GM19025 (cell line): ENCODE data around the gene ITSN1.
"Not testable (repeated sequence)": the region's sequence is repeated elsewhere in the genome, so short reads cannot be mapped to it uniquely, and the experiment has no call there.

ENCODE experiments used
- ATAC-seq: cut with Tn5 transposase; IDR thresholded peaks from one replicate; pipeline ENCODE4 v1.9.1; 2021; ENCODE audit warnings: mild to moderate bottlenecking, low read depth, moderate library complexity; ENCODE audit not compliant: unreplicated experiment

The ITSN1 gene

GRCh38 chr21:33712022-33712803, 69.9 kb downstream of the ITSN1 start:
- no peak for ATAC-seq

DNA sequence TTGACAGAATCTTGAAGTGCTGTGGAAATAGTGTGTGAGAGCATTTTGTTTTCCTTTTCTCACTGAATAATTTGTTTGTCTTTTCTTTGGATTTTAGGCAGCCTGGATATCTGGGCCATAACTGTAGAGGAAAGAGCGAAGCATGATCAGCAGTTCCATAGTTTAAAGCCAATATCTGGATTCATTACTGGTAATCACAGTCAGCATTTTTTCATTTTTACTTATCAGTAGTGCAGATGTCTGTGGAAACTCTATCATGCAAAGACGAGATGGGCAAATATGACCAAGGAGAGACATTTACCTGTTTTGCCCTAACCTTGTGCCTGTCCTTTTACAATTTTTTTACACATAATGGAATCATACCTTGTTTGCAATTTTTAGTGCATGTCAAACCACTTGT, 78.8 kb downstream of the ITSN1 start:
- ATAC-seq: no peak

- not testable (repeated sequence) for ATAC-seq
Measured at GRCh38 chr21:33729139-33729538, 86.8 kb downstream of the ITSN1 start.

GRCh38 chr21:33729641-33730040, 87.3 kb downstream of the ITSN1 start:
- ATAC-seq: no peak

GRCh38 chr21:33731447-33731846, 89.1 kb downstream of the ITSN1 start:
- ATAC-seq: no peak

GRCh38 chr21:33732038-33732437, 89.7 kb downstream of the ITSN1 start:
- ATAC-seq: no peak

GRCh38 chr21:33733601-33734000, 91.3 kb downstream of the ITSN1 start:
- no peak for ATAC-seq

DNA sequence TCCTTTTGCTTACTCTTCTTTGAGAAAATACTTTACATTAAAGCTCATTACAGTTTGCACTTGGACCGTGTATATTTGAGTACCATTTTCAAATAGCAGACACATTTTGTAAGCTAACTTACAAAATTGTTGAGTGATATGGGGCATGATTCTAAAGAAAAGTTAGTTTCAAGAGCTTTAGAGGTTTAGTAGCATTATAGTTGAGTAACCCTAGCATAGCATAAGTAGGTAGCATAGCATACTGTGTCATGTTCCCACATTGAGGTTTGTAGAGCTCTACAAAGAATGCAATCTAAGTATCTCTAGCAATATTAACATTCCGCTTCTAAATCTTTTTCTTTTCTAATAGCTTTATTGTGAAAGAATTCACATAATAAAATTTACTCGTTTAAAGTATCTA, 92.0 kb downstream of the ITSN1 start:
- ATAC-seq: no peak

- no peak for ATAC-seq
Measured at GRCh38 chr21:33734818-33735217, 92.5 kb downstream of the ITSN1 start.

DNA sequence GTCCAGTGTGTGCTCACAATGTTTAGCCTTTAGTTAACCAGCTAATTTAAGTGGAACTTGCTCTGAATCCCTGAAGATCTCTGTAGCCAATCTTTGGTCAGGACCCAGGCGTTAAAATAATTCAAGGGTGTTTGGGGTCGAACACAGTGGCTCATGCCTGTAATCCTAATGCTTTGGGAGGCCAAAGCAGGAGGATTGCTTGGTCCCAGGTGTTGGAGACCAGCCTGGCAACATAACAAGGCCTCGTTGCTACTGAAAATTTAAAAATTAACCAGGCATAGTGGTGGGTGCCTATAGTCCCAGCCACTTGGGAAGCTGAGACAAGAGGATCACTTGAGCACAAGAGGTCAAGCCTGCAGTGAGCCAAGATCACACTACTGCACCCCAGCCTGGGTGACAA, 94.3 kb downstream of the ITSN1 start:
- no peak for ATAC-seq

GRCh38 chr21:33739701-33740100, 97.4 kb downstream of the ITSN1 start:
- ATAC-seq: no peak

- ATAC-seq: no peak
Measured at GRCh38 chr21:33747420-33747819, 105.1 kb downstream of the ITSN1 start.

GRCh38 chr21:33748903-33749302, 106.6 kb downstream of the ITSN1 start:
- no peak for ATAC-seq

DNA sequence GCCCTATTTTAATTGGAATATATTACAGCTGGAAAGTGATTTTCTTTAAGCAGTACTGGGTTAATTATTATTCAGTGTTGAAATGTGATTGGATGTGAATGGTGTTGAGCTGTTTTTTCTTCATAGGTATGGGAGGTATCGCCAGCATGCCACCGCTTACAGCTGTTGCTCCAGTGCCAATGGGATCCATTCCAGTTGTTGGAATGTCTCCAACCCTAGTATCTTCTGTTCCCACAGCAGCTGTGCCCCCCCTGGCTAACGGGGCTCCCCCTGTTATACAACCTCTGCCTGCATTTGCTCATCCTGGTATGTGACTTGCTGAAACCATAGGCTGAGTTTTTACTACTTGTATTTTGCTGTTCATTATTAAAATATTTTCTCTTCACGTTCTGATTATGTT, 107.7 kb downstream of the ITSN1 start:
- no peak for ATAC-seq

DNA sequence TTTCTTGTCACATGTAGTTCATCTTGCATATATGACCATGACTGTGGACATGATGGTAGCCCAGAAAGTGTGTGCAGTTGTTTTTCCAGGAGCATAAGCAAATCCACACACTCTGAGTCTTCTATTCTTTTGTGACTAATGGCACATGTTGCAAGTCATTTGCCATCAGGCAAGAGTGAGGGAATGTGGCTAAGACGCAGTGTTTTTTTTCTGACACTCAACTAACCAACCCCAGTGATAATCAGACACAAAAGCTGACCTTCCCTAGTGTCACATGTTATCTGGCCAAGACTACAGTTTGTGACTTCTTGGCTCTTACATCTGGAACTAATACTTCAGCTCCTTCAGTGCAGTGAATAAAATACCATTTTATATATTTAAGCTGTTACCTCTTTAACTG, 108.8 kb downstream of the ITSN1 start:
- ATAC-seq: no peak

DNA sequence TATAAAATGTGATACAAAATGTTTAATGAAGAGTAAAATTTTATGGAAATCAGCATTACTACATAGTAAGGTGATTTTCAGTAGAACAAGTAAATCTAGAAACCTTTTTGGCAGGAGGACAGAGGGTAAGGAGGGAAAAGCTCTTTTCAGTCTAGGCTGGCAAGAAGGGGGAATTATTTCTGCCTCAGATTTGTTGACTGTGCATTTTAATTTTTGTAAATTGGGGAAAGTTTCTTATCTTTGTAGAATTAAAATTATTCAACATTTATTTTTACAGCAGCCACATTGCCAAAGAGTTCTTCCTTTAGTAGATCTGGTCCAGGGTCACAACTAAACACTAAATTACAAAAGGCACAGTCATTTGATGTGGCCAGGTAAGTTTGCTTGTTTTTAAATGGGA, 109.2 kb downstream of the ITSN1 start:
- no peak for ATAC-seq

GRCh38 chr21:33752260-33752659, 110.0 kb downstream of the ITSN1 start:
- no peak for ATAC-seq

DNA sequence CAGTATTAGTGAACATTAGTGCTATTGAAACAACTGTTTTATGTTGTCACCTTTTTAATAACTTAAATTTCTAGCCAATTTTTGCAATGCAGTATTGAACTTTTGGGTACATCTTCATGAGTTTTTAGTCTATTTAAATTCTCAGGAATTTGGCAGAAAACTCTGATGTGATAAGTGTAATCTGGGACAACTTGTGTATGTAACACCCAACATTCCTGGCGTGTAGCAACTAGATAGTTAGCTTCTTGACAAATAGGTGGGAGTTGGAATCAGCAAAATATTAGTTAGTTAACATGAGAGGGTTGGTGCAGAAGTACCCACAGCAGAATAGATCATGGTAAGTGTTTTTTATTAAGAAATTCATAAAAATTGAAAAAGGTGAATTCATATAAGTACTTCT, 111.6 kb downstream of the ITSN1 start:
- ATAC-seq: no peak

DNA sequence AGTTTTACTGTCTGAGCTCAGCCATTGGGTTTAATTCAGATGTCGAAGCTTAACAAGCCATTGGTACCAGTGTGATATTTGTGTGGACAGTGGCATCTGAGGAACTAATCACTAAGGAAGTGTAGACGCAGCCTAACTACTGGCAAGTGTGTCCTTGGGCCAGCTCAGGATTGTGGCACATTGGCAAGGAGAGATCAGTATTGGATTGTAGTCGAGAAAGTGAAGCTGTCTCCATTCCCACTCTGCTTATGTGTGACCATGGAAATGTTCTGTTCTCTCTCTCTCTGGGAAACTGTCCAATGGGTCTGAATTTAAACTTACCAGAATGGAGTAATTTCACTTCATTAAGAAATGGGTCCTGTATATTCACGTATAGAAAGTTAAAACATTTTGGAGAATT, 112.2 kb downstream of the ITSN1 start:
- no peak for ATAC-seq

- ATAC-seq: no peak
Measured at GRCh38 chr21:33755354-33755753, 113.1 kb downstream of the ITSN1 start.

DNA sequence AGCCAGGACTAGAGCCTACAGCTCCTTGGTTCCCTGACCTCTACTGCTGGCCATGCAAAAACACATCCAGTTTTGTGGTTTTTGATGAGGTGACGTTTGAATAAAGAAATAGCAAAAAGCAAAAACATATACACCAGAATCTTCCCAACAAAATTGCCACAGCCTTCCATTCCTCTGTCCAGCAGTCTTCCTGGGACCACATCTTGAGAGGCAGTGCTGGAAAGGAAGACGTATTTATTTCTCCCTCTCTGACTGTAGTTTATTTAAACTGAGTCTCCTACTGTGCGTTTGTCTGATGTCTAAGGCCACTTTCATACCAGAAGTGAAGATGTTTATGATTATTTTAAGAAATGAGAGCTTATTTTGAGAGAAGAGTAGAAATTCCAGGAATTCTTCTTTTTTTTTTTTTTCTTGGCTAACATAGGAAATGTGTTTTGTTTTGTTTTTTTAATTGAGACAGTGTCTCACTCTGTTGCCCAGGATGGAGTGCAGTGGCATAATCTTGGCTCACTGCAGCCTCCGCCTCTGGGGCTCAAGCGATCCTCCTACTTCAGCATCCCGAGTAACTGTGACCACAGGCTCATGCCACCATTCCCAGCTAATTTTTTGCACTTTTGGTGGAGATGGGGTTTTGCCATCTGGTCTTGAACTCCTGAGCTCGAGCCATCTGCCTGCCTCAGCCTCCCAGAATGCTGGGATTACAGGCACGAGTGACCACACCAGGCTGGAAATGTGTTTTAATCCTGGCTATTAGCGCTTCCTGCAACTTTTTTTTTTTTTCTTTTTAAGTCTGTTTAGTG, 118.5 kb downstream of the ITSN1 start:
- ATAC-seq: no peak

DNA sequence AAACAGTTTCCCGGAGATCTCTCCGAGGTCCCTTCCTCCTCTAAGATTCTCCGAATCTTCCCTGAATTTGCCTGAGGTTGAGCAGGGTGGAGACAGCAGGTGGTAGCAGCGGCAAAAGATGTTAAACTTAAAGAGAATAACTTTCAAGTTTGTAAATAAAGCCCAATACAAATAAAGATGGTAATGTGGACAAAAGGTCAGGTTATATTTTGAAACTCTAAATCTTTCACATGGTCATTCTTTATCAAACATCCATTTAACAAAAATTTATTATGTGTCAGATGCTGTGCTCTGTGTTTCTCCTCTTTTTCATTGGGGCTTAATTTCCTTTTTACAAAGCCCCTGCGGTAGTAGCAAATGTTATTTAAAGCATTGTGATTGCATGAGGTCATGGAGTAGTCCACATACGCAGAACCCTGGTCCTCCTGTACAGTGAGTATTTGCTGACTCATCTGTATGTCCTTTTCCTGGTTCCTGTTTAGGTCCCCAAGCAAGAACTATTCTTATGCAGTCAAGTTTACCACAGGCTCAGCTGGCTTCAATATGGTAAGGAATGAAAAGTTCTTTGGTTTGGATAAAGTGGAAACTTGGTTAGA, 119.2 kb downstream of the ITSN1 start:
- no peak for ATAC-seq
